Pancreas (tissue), 10 donors: ENCODE measurements around the gene SUCO. TPM values are rescaled to one million over a fixed set of nuclear protein-coding genes. Genes with fewer than 3 reads are reported as not detected.

Experiments used
- ATAC-seq, 4 donors: fragments of 200-7000 bp; cut with Tn5 transposase; one replicate each; pipeline versions ENCODE4 v1.8.0 to v1.9.1; 2020; ENCODE audit warnings: mild to moderate bottlenecking in 4 of 4, moderate library complexity in 4 of 4
- DNase-seq, 6 donors: peaks; one replicate each; pipeline ENCODE4 v3.0.0-alpha.2; 2020
- FAIRE-seq: peaks from 2 replicates; lab custom pipeline; 2012; peaks lifted over from hg19 to GRCh38; lab: Jason Lieb, UNC
- H3K27ac ChIP-seq, 4 donors: fragments of 200-600 bp; sonication (generic); 1 replicate in 3 of 4; 2 replicates in 1 of 4; pipeline versions ENCODE4 v1.5.0 to v1.8.0; 2020
- H3K27me3 ChIP-seq, 4 donors: fragments of 200-600 bp; one replicate each; pipeline ENCODE4 v1.8.0; 2021
- H3K36me3 ChIP-seq, 3 donors: fragments of 200-600 bp; sonication (generic) in 1 of 3; one replicate each; pipeline versions ENCODE4 v1.5.0 to v1.8.0; 2020 to 2021
- H3K4me1 ChIP-seq, 3 donors: fragments of 200-600 bp; one replicate each; pipeline ENCODE4 v1.8.0; 2021
- H3K4me3 ChIP-seq, 4 donors: fragments of 200-600 bp; sonication (generic) in 2 of 4; one replicate each; pipeline versions ENCODE4 v1.5.0 to v1.8.0; 2020 to 2021
- H3K9me3 ChIP-seq, 4 donors: fragments of 200-600 bp; one replicate each; pipeline ENCODE4 v1.8.0; 2021
- CTCF ChIP-seq, 4 donors: fragments of 200-600 bp; sonication (generic) in 3 of 4; IDR thresholded peaks; one replicate each; pipeline versions ENCODE4 v1.5.0 to v1.8.0; 2021; ENCODE audit warnings: antibody characterized with exemption in 4 of 4
- WGBS, 2 donors: extraction: QIAGEN DNeasy Blood & Tissue Kit; methylation state at CpG; one replicate each; pipeline ENCODE4 v1.1.7; 2013; 5-methylcytosine and 5-hydroxymethylcytosine counted together
- intact Hi-C, 3 donors: fragments of 100-400 bp; cut with DNase I; formaldehyde crosslinking; loops; one replicate each; pipeline versions ENCODE4 v1.11.1 to v1.14.2; 2022
- polyA plus RNA-seq, 2 donors: library from polyadenylated mRNA; stranded (reverse); fragments of 200-250 nt; gene quantifications; one replicate each; pipeline ENCODE4 v1.2.3, GENCODE V29; 2013
- total RNA-seq, 6 donors: library from RNA; stranded (reverse); fragmentation: NEBNext Ultra II Directional in 4 of 6; extraction: Animal tissue kit (Norgen Biotek cat#: 25700) in 4 of 6; gene quantifications; one replicate each; pipeline versions ENCODE4 v1.2.1 to v1.2.4, GENCODE V29; 2021 to 2023
- donor health status: healthy with polysubstance abuse.
- donor health status: DM: no; HTN: no; CAD: no; lungs with moderate emphysema.
- donor health status: DM: no; HTN: no; CAD: no.
- donor health status: control.
- donor health status: control.
- donor health status: Bipolar disorder and iron deficiency.
- donor health status: DM: yes; HTN: yes; CAD: no.
- donor health status: DM: no; HTN: no; CAD: no.
- donor health status: DM: no; HTN: no; CAD: no.
- donor health status: DM: yes; HTN: yes; CAD: no.

The SUCO gene
- total and polyA plus RNA-seq, 8 donors = 16.6 to 79.8 (median 31.5) TPM

GRCh38 chr1:172661107-172661506 is 128.2 kb downstream of the SUCO start:
- Histone ChIP-seq H3K27ac (no peak overlapping the region), H3K27me3 (no peaks in the 10 kb centered on the region), H3K4me1 (no peaks in the 10 kb centered on the region), H3K9me3 (no peaks in the 10 kb centered on the region), H3K4me3 (no peak overlapping the region), H3K36me3 (no peaks in the 10 kb centered on the region)
- no peak for TF ChIP-seq CTCF (IDR thresholded peaks at IDR 0.05)
- WGBS, 2 donors = 64 to 65% methylated on average over 3 of the region's 3 CpGs
- FAIRE-seq (no peak), ATAC-seq (no peak), DNase-seq (no peak)
- intact Hi-C loops = no loop called here

Other genes starting within 250 kb of the SUCO start
- not detected for gene C1orf105, start 112.5 kb upstream of the SUCO start, total RNA-seq
- gene C1orf105, start 112.5 kb upstream of the SUCO start, polyA plus RNA-seq = not detected
- 10 to 100 TPM in 5 of 6 donors, 1 to 10 TPM in 1; 9.5 to 18.5 (median 12.7) TPM for gene PIGC, start 89.1 kb upstream of the SUCO start, total RNA-seq
- gene PIGC, start 89.1 kb upstream of the SUCO start, polyA plus RNA-seq = 10 to 100 TPM; 13.8 to 17.9 TPM
- under 1 TPM in 4 of 6 donors, not detected in 2; 0.06 to 0.37 (median 0.16) TPM for gene FASLG, start 126.0 kb downstream of the SUCO start, total RNA-seq
- gene FASLG, start 126.0 kb downstream of the SUCO start, polyA plus RNA-seq = under 1 TPM in 1 of 2 donors, not detected in 1; 0.16 TPM